CD4-positive, alpha-beta T cell (primary cell): Measurements from ENCODE around the gene MCM9. TPM values are rescaled to one million over a fixed set of nuclear protein-coding genes. Genes with fewer than 3 reads are reported as not detected.

Source experiments
- ATAC-seq: fragments of 200-7000 bp; cut with Tn5 transposase; one replicate; pipeline ENCODE4 v1.10.0; 2022; ENCODE audit warnings: mild to moderate bottlenecking; ENCODE audit not compliant: poor library complexity
- CTCF ChIA-PET: fragments of 350-600 bp; sonication (Branson Sonifier 250); formaldehyde crosslinking; loops from one replicate; lab custom pipeline; 2021; ENCODE audit warnings: antibody characterized with exemption, inconsistent platforms; lab: Charles Lee
- POLR2A ChIA-PET: fragments of 350-600 bp; sonication (Branson Sonifier 250); formaldehyde crosslinking; loops from one replicate; lab custom pipeline; 2021; ENCODE audit warnings: antibody characterized with exemption, inconsistent platforms; lab: Charles Lee
- DNase-seq, 14 experiments: peaks; one replicate each; pipeline ENCODE4 v3.0.0-alpha.2; 2013 to 2020; ENCODE audit warnings: mixed read lengths in 2 of 14
- H3K27ac ChIP-seq, 2 donors: one replicate each; pipeline versions ENCODE4 v1.5.1 to v1.7.0; 2013; ENCODE audit warnings: low read length in 2 of 2, low read depth in 1 of 2, mild to moderate bottlenecking in 1 of 2
- H3K27me3 ChIP-seq, 2 experiments: 1 replicate in 1 of 2; 2 replicates in 1 of 2; pipeline versions ENCODE4 v1.6.1 to v1.7.0; 2013; ENCODE audit warnings: low read length in 2 of 2, control low read depth in 1 of 2, mild to moderate bottlenecking in 1 of 2, moderate library complexity in 1 of 2; ENCODE audit not compliant: insufficient read depth in 2 of 2, control insufficient read depth in 1 of 2
- H3K36me3 ChIP-seq: one replicate; pipeline ENCODE4 v1.6.1; 2013; ENCODE audit warnings: low read length, control low read depth; ENCODE audit not compliant: insufficient read depth
- H3K4me1 ChIP-seq: one replicate; pipeline ENCODE4 v1.6.1; 2013; ENCODE audit warnings: low read length, control low read depth; ENCODE audit not compliant: insufficient read depth
- H3K4me3 ChIP-seq: one replicate; pipeline ENCODE4 v1.5.1; 2013; ENCODE audit warnings: mild to moderate bottlenecking, low read length, moderate library complexity
- H3K9me3 ChIP-seq, 2 experiments: 1 replicate in 1 of 2; 2 replicates in 1 of 2; pipeline versions ENCODE4 v1.6.1 to v1.7.0; 2013; ENCODE audit warnings: low read length in 2 of 2, mild to moderate bottlenecking in 2 of 2, control low read depth in 1 of 2, moderate library complexity in 1 of 2; ENCODE audit not compliant: control insufficient read depth in 1 of 2, insufficient read depth in 1 of 2
- H3K27ac Mint-ChIP-seq: one replicate; pipeline ENCODE4 v1.8.0; 2020; ENCODE audit warnings: mixed read lengths
- H3K27me3 Mint-ChIP-seq: one replicate; pipeline ENCODE4 v1.8.0; 2021; ENCODE audit warnings: mixed read lengths
- H3K36me3 Mint-ChIP-seq: one replicate; pipeline ENCODE4 v1.8.0; 2021; ENCODE audit warnings: low read depth, mixed read lengths
- H3K4me1 Mint-ChIP-seq: one replicate; pipeline ENCODE4 v1.8.0; 2021; ENCODE audit warnings: low read depth, mixed read lengths
- H3K4me3 Mint-ChIP-seq: one replicate; pipeline ENCODE4 v1.8.0; 2020; ENCODE audit warnings: mild to moderate bottlenecking, mixed read lengths
- H3K9me3 Mint-ChIP-seq: one replicate; pipeline ENCODE4 v1.8.0; 2020; ENCODE audit warnings: mixed read lengths
- intact Hi-C, 2 experiments: fragments of 100-400 bp; cut with DNase I in 1 of 2; cut with micrococcal nuclease in 1 of 2; formaldehyde crosslinking; loops; one replicate each; pipeline versions ENCODE4 v1.15.1 to v1.9.0; 2023 to 2025; cut with DNase I, micrococcal nuclease
- total RNA-seq, 174 experiments: library from RNA in 2 of 174; stranded (reverse) in 2 of 174; gene quantifications; one replicate each; pipeline ENCODE4 v1.2.3 and lab custom pipeline; 2021 to 2026
- TF ChIP-seq, protein P1 (sequence below): fragments of 200-600 bp; IDR thresholded peaks from one replicate; pipeline ENCODE4 v1.8.0; 2022; ENCODE audit warnings: antibody characterized with exemption, mild to moderate bottlenecking

MCM9 gene
- total RNA-seq, 2 experiments from 2014 or later: 25.5 TPM

DNA sequence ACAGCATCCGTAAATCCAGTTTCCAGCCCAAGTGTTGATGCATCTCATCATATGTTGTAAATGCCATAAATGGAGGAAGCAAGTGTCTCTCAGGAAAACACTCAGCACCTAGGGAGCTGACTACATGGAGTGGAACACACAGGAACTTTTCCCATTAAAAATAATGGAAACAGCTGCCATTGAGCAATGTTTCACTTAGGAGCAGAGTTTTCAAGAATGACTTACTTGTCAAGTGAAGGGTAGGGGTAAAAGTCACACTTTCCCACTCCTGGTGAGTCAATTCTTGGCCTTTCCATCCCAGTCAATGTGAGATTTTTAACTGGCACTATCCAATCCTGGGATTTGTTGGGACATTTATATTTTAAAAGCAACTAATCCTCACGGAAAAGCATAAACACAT, 160.4 kb downstream of the MCM9 start:
- TF ChIP-seq, protein P1, sequence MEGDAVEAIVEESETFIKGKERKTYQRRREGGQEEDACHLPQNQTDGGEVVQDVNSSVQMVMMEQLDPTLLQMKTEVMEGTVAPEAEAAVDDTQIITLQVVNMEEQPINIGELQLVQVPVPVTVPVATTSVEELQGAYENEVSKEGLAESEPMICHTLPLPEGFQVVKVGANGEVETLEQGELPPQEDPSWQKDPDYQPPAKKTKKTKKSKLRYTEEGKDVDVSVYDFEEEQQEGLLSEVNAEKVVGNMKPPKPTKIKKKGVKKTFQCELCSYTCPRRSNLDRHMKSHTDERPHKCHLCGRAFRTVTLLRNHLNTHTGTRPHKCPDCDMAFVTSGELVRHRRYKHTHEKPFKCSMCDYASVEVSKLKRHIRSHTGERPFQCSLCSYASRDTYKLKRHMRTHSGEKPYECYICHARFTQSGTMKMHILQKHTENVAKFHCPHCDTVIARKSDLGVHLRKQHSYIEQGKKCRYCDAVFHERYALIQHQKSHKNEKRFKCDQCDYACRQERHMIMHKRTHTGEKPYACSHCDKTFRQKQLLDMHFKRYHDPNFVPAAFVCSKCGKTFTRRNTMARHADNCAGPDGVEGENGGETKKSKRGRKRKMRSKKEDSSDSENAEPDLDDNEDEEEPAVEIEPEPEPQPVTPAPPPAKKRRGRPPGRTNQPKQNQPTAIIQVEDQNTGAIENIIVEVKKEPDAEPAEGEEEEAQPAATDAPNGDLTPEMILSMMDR: no peak
- intact Hi-C loops: loop anchor here in 1 of 2 experiments (5.0 kb wide), 1 partner anchor 47 kb away; no protein-coding TSS in a partner anchor
- H3K4me1 ChIP-seq: peaks cover 11% of the 10 kb centered on the region
- no peak overlapping the region for H3K4me3 Mint-ChIP-seq
- peaks cover 33% of the 10 kb centered on the region for H3K4me1 Mint-ChIP-seq
- H3K9me3 Mint-ChIP-seq: no peaks in the 10 kb centered on the region
- CTCF ChIA-PET: interaction anchor here (1.7 kb wide), 1 partner anchor 209 kb away, joined by 8 read pairs; no protein-coding TSS in a partner anchor
- H3K36me3 ChIP-seq: no peaks in the 10 kb centered on the region
- POLR2A ChIA-PET: interaction anchor here (1.0 kb wide), 1 partner anchor 63 kb away, joined by 3 read pairs; no protein-coding TSS in a partner anchor
- no peak overlapping the region for H3K4me3 ChIP-seq
- H3K27ac ChIP-seq: no peak overlapping the region
- H3K9me3 ChIP-seq: no peaks in the 10 kb centered on the region
- H3K27me3 Mint-ChIP-seq: no peaks in the 10 kb centered on the region
- no peaks in the 10 kb centered on the region for H3K27me3 ChIP-seq
- H3K27ac Mint-ChIP-seq: no peak overlapping the region
- H3K36me3 Mint-ChIP-seq: no peaks in the 10 kb centered on the region
- no peak for ATAC-seq
- DNase-seq: no peak

DNA sequence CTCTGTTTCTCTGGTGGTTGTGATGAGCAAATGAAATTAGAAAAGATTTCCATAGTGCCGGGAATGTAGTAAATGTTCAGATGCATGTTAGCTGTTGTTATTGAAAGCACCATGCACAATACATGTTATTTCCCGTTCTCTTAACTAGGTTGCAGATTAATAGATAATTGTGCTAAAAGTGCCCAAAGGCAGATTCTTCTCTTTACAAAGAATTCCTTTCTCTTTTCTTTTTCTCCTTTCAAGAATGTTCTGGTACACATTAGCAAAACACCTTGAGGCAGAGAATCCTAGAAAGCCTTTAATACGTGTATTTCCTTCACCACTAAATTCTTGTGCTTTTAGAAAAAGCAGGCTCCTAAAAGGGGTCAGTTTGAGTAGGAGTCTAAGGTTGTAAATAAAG, 162.1 kb downstream of the MCM9 start:
- Histone ChIP-seq H3K27ac (no peak overlapping the region), H3K4me1 (peaks cover 25% of the 10 kb centered on the region), H3K9me3 (no peaks in the 10 kb centered on the region), H3K36me3 (no peaks in the 10 kb centered on the region), H3K27me3 (no peaks in the 10 kb centered on the region), H3K4me3 (no peak overlapping the region)
- Mint-ChIP-seq H3K9me3 (no peaks in the 10 kb centered on the region), H3K36me3 (no peaks in the 10 kb centered on the region), H3K27me3 (no peaks in the 10 kb centered on the region), H3K27ac (no peak overlapping the region), H3K4me1 (peaks cover 40% of the 10 kb centered on the region), H3K4me3 (no peak overlapping the region)
- POLR2A ChIA-PET: no interaction called here
- DNase-seq: no peak
- intact Hi-C loops: loop anchor here in 1 of 2 experiments (5.0 kb wide), 1 partner anchor 46 kb away; no protein-coding TSS in a partner anchor
- TF ChIP-seq, protein P1: no peak
- ATAC-seq: no peak
- CTCF ChIA-PET: no interaction called here

DNA sequence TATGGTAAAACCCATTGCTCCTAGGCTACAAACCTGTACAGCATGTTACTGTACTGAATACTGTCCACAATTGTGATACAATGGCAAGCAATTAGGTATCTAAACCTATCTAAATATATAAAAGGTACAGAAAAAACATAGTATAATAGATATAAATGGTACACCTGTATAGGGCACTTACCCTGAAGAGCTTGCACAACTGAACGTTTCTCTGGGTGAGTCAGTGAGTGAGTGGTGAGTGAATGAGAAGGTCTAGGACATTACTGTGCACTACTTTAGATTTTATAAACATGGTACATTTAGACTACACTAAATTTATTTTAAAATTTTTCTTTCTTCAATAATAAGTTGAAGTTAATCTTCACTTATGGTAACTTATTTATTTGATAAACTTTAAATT, 163.7 kb downstream of the MCM9 start:
- Histone ChIP-seq H3K36me3 (no peaks in the 10 kb centered on the region), H3K27ac (no peak overlapping the region), H3K9me3 (no peaks in the 10 kb centered on the region), H3K27me3 (no peaks in the 10 kb centered on the region), H3K4me3 (no peak overlapping the region), H3K4me1 (peaks cover 15% of the 10 kb centered on the region)
- ATAC-seq (no peak), DNase-seq (no peak)
- Mint-ChIP-seq H3K4me3 (no peak overlapping the region), H3K27me3 (no peaks in the 10 kb centered on the region), H3K27ac (no peak overlapping the region), H3K9me3 (no peaks in the 10 kb centered on the region), H3K36me3 (no peaks in the 10 kb centered on the region), H3K4me1 (peaks cover 29% of the 10 kb centered on the region)
- CTCF ChIA-PET: no interaction called here
- POLR2A ChIA-PET: interaction anchor here (1.0 to 1.4 kb wide), 2 partner anchors 61 to 62 kb away, joined by 5 read pairs; no protein-coding TSS in a partner anchor
- intact Hi-C loops: loop anchor here in 1 of 2 experiments (5.0 kb wide), 1 partner anchor 44 kb away; no protein-coding TSS in a partner anchor
- TF ChIP-seq, protein P1: no peak
